ENCODE results near the gene SHISA9. TPM values are rescaled to one million over a fixed set of nuclear protein-coding genes. Genes with fewer than 3 reads are reported as not detected.

The SHISA9 gene
- total RNA-seq, 1 donor from 2014 or later, result 96.6 TPM

DNA sequence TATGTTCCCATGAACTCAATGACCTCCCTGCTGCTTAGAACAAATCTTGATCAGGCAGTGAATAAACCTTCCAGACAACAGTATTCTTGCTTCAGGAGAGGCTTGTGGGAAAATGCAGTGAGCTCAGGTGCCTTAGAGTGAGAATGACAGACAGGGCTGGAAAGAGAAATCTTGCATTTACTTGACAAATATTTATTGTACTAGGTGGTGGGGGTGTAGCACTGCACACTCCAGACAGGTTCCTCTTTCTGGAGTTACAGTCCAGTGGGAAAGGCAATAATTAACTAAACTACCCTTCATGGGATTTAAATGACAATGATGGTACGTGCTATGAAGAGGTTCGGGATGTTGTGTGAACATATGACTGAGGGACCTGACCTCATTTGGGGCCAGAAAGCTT is 182.9 kb downstream of the SHISA9 start:
- no peak overlapping the region for H3K27ac Mint-ChIP-seq (ENCODE audit: unreplicated experiment)
- H3K4me3 Mint-ChIP-seq (ENCODE audit: unreplicated experiment), result no peak overlapping the region
- peaks cover 8% of the 10 kb centered on the region for H3K27me3 Mint-ChIP-seq (ENCODE audit: unreplicated experiment)
- no peak for DNase-seq
- no peak for TF ChIP-seq CTCF (IDR thresholded peaks at IDR 0.05; ENCODE audit: partially characterized antibody, unreplicated experiment)
- H3K9me3 Mint-ChIP-seq (ENCODE audit: unreplicated experiment), result peaks cover 14% of the 10 kb centered on the region
- H3K36me3 Mint-ChIP-seq (ENCODE audit: unreplicated experiment), result peaks cover 7% of the 10 kb centered on the region
- peaks cover 2% of the 10 kb centered on the region for H3K4me1 Mint-ChIP-seq (ENCODE audit: low read depth, unreplicated experiment)

DNA sequence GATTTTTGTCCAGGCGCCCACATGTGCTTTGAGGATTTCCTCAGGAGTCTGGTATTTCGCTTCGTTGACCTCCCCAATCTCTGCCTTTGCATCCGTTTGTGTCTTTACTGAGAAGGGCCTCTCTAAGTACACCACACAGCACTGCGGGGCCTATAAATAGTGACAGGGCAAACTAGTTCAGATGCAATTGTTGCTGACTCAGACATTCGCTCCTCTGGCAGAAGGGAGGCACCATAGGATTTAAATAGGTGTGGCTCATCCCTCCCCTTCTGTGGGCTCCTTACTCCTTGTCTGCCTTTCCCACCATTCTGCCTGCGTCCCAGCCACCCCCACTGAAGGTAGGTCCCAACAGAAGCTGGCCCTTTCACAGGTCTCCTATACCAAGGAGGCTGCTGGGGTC is 192.3 kb downstream of the SHISA9 start:
- TF ChIP-seq CTCF (IDR thresholded peaks at IDR 0.05; ENCODE audit: partially characterized antibody, unreplicated experiment), result no peak
- Mint-ChIP-seq H3K36me3 (ENCODE audit: unreplicated experiment) (peaks cover 21% of the 10 kb centered on the region), H3K27ac (ENCODE audit: unreplicated experiment) (no peak overlapping the region), H3K9me3 (ENCODE audit: unreplicated experiment) (peaks cover 7% of the 10 kb centered on the region), H3K4me3 (ENCODE audit: unreplicated experiment) (no peak overlapping the region), H3K4me1 (ENCODE audit: low read depth, unreplicated experiment) (peaks cover 1% of the 10 kb centered on the region), H3K27me3 (ENCODE audit: unreplicated experiment) (peaks cover 3% of the 10 kb centered on the region)
- no peak for DNase-seq

- Mint-ChIP-seq H3K27ac (ENCODE audit: unreplicated experiment) (no peak overlapping the region), H3K9me3 (ENCODE audit: unreplicated experiment) (peaks cover 4% of the 10 kb centered on the region), H3K27me3 (ENCODE audit: unreplicated experiment) (peaks cover 2% of the 10 kb centered on the region), H3K4me1 (ENCODE audit: low read depth, unreplicated experiment) (peaks cover 1% of the 10 kb centered on the region), H3K4me3 (ENCODE audit: unreplicated experiment) (no peak overlapping the region), H3K36me3 (ENCODE audit: unreplicated experiment) (peaks cover 14% of the 10 kb centered on the region)
- no peak for TF ChIP-seq CTCF (IDR thresholded peaks at IDR 0.05; ENCODE audit: partially characterized antibody, unreplicated experiment)
- no peak for DNase-seq
Observed at GRCh38 chr16:13095061-13095460, 193.7 kb downstream of the SHISA9 start.

GRCh38 chr16:13098536-13098935 is 197.1 kb downstream of the SHISA9 start:
- Mint-ChIP-seq H3K27me3 (ENCODE audit: unreplicated experiment) (peaks cover 2% of the 10 kb centered on the region), H3K4me3 (ENCODE audit: unreplicated experiment) (no peak overlapping the region), H3K27ac (ENCODE audit: unreplicated experiment) (no peak overlapping the region), H3K9me3 (ENCODE audit: unreplicated experiment) (no peaks in the 10 kb centered on the region), H3K4me1 (ENCODE audit: low read depth, unreplicated experiment) (peaks cover 4% of the 10 kb centered on the region), H3K36me3 (ENCODE audit: unreplicated experiment) (no peaks in the 10 kb centered on the region)
- TF ChIP-seq CTCF (IDR thresholded peaks at IDR 0.05; ENCODE audit: partially characterized antibody, unreplicated experiment), result no peak
- no peak for DNase-seq

GRCh38 chr16:13099822-13100221 is 198.4 kb downstream of the SHISA9 start:
- H3K27me3 Mint-ChIP-seq (ENCODE audit: unreplicated experiment), result peaks cover 4% of the 10 kb centered on the region
- H3K36me3 Mint-ChIP-seq (ENCODE audit: unreplicated experiment), result no peaks in the 10 kb centered on the region
- no peak overlapping the region for H3K4me3 Mint-ChIP-seq (ENCODE audit: unreplicated experiment)
- H3K4me1 Mint-ChIP-seq (ENCODE audit: low read depth, unreplicated experiment), result peaks cover 2% of the 10 kb centered on the region
- no peak for DNase-seq
- TF ChIP-seq CTCF (IDR thresholded peaks at IDR 0.05; ENCODE audit: partially characterized antibody, unreplicated experiment), result no peak
- peaks cover 4% of the 10 kb centered on the region for H3K9me3 Mint-ChIP-seq (ENCODE audit: unreplicated experiment)
- H3K27ac Mint-ChIP-seq (ENCODE audit: unreplicated experiment), result no peak overlapping the region

All from glutamatergic neuron (in vitro differentiated cells).